ENCODE results near the gene MDM1. TPM values are rescaled to one million over a fixed set of nuclear protein-coding genes. Genes with fewer than 3 reads are reported as not detected.

The MDM1 gene
- total and polyA plus RNA-seq, 2 of the 13 experiments (the other 11 are each of a cell fraction or from before 2014, with no cell fraction given): 4.6 to 15.2 TPM

DNA sequence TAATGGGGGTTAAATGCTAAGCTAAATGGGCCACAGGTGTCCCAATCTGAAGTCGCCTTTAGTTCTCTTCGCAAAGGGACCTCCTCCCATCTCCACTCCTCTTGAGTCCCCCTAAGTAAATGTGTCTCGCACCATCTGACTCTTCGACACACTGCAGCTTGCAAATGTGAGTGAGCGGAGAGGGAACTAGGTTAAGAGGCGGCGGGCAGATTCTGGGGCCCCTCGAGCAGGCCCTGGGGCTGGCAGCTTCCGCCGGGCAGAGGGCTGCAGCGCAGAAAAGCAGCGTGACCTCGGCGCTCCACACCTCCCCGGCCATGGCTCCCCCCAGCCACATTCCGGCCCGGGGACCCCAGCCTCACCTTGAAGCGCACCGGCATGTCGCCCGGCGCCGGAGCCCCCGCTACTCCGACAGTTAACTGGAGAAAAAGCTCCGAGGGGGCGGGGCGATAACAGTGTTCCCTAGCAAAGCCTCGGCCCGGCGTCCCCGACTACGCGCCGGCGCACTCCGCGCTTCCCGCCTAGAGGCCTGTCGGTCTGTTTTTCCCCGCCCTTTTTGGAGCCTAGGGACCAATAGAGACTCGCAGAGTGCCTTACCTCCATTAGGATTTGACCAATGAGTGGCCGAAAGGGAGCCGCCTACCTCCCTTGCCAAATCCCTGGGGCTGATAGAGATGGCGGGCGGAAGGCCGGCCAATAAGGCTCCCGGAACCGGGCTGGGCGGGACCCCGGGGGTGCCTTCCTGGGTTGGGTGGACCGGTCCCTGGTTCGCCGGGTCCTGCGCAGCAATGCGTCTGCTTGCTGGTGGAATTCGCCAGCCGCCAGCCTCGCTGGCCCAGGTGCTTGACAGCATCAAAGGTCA lies at the start of gene MDM1 (continued):
- TF ChIP-seq KDM5A (IDR thresholded peaks at IDR 0.05; ENCODE audit: borderline replicate concordance, low read length) (peak; percentile 49; the same call in 1 of the 2 replicates), DNMT3B (CRISPR knock-in tag; conservative IDR thresholded peaks at IDR 0.05) (no peak), ZNF737 (CRISPR knock-in tag; IDR thresholded peaks at IDR 0.05; ENCODE audit: borderline replicate concordance) (no peak), ZNF577 (CRISPR knock-in tag; IDR thresholded peaks at IDR 0.05; ENCODE audit: borderline replicate concordance, low read depth) (no peak), POLR2AphosphoS5 (IDR thresholded peaks at IDR 0.05; ENCODE audit: low read depth, low read length) (0 out of 2 replicates have a peak, but pooled peaks have one; percentile 34), SRSF4 (IDR thresholded peaks at IDR 0.05; ENCODE audit: low read depth, low read length, poor library complexity, severe bottlenecking) (no peak), ZIK1 (CRISPR knock-in tag; IDR thresholded peaks at IDR 0.05; ENCODE audit: borderline replicate concordance, low read depth) (no peak), MED13 (CRISPR knock-in tag; IDR thresholded peaks at IDR 0.05) (no peak; the same call in 1 of the 2 replicates), ZNF543 (CRISPR knock-in tag; IDR thresholded peaks at IDR 0.05) (no peak), ZSCAN22 (CRISPR knock-in tag; IDR thresholded peaks at IDR 0.05) (no peak), PAX8 (CRISPR knock-in tag; IDR thresholded peaks at IDR 0.05; ENCODE audit: borderline replicate concordance) (no peak), TCF12 (IDR thresholded peaks at IDR 0.05) (no peak), TCF12 (CRISPR knock-in tag; IDR thresholded peaks at IDR 0.05) (no peak), ZNF234 (CRISPR knock-in tag; conservative IDR thresholded peaks at IDR 0.05) (no peak), RBAK (CRISPR knock-in tag; IDR thresholded peaks at IDR 0.05) (no peak), ATF3 (CRISPR knock-in tag; IDR thresholded peaks at IDR 0.05) (no peak), BRF2 (CRISPR knock-in tag; IDR thresholded peaks at IDR 0.05) (no peak), ZKSCAN8 (CRISPR knock-in tag; IDR thresholded peaks at IDR 0.05; ENCODE audit: borderline replicate concordance) (0 out of 2 replicates have a peak, but pooled peaks have one; percentile 14), ZBTB38 (CRISPR knock-in tag; IDR thresholded peaks at IDR 0.05) (no peak), ZNF773 (CRISPR knock-in tag; IDR thresholded peaks at IDR 0.05; ENCODE audit: borderline replicate concordance) (no peak), ZNF350 (CRISPR knock-in tag; IDR thresholded peaks at IDR 0.05; ENCODE audit: borderline replicate concordance, low read depth) (peak; percentile 34; the same call in 1 of the 2 replicates), MAZ (IDR thresholded peaks at IDR 0.05; ENCODE audit: borderline replicate concordance, low read depth, low read length) (0 out of 2 replicates have a peak, but pooled peaks have one; percentile 34), MAZ (CRISPR knock-in tag; IDR thresholded peaks at IDR 0.05; ENCODE audit: low read depth) (0 out of 2 replicates have a peak, but pooled peaks have one; percentile 20), ZKSCAN1 (IDR thresholded peaks at IDR 0.05; ENCODE audit: low read length) (no peak), MBNL3 (CRISPR knock-in tag; conservative IDR thresholded peaks at IDR 0.05) (no peak), ZNF124 (CRISPR knock-in tag; IDR thresholded peaks at IDR 0.05) (no peak), ZC3H13 (CRISPR knock-in tag; IDR thresholded peaks at IDR 0.05) (no peak), REPIN1 (CRISPR knock-in tag; IDR thresholded peaks at IDR 0.05; ENCODE audit: borderline replicate concordance, low read depth) (no peak)
- TF ChIP-seq, protein P1, sequence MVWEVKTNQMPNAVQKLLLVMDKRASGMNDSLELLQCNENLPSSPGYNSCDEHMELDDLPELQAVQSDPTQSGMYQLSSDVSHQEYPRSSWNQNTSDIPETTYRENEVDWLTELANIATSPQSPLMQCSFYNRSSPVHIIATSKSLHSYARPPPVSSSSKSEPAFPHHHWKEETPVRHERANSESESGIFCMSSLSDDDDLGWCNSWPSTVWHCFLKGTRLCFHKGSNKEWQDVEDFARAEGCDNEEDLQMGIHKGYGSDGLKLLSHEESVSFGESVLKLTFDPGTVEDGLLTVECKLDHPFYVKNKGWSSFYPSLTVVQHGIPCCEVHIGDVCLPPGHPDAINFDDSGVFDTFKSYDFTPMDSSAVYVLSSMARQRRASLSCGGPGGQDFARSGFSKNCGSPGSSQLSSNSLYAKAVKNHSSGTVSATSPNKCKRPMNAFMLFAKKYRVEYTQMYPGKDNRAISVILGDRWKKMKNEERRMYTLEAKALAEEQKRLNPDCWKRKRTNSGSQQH (CRISPR knock-in tag; IDR thresholded peaks at IDR 0.05; ENCODE audit: low read depth): no peak
